Hematopoietic multipotent progenitor cell treated with erythropoietin and hydrocortisone succinate and interleukin-3 and kit ligand, for 6 days (in vitro differentiated cells): ENCODE results near the gene HADH.
"Not testable (repeated sequence)": the region's sequence is repeated elsewhere in the genome, so short reads cannot be mapped to it uniquely, and the experiment has no call there.

Experiments
- DNase-seq: peaks from one replicate; pipeline ENCODE4 v3.0.0-alpha.2; 2015

The HADH gene

DNA sequence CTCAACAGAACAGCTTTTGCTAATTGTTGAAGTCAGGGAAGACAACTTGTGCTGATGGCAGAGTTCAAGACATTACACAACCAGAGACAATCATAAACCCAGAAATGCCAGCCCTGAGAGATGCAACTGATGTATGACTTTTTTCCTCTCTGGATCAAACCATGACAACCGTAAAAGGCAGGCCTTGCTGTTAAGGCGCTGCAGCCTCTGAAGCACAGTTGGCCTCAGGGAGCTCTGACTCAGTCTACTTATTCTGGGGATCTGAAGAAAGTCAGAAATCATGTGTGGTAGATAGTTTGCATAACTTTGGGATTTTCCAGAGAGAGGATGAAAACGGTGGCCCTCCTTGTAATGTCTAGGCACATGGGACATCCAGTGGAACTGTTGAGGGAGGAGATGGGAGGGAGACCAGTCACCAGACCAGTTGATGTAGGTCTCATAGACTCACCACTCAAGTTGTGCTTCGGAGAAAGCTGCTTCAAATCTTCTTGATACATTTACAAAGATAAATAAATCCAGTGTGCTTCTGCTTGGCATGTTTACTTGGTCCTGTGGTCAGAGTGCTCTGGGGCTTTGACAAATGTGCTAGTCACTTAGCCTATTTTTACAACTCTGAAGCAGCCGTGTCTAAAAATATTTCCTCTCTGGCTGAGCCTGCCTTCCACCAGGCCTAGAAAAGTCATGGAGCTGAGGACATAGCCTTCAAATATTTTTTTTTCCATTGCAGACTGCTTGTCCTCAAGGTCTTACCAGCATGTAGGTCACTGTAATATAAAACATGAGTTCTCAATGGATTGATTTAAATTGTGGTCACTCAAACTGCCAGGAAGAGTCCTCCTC is 7.5 kb downstream of the HADH start:
- DNase-seq, result no peak

DNA sequence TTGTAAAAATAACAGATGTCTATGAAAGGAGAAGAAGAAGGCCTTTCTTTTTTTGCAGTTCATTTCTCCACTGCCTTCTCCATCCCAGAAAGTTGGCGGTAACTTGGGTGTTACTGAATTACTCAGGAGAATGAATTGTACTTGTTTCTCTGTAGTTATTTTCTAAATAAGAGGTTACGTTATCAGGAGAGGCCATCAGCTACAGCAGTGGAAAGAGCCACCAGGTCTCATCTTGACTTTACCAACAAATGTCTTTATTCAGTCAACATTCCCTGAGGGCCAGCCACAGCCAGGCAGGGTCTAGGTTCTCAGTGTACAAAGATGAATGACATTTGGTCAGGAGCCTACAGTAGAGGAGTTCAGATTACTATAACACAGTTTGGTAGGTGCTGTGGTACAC is 8.1 kb downstream of the HADH start:
- DNase-seq, result peak; percentile 21

DNA sequence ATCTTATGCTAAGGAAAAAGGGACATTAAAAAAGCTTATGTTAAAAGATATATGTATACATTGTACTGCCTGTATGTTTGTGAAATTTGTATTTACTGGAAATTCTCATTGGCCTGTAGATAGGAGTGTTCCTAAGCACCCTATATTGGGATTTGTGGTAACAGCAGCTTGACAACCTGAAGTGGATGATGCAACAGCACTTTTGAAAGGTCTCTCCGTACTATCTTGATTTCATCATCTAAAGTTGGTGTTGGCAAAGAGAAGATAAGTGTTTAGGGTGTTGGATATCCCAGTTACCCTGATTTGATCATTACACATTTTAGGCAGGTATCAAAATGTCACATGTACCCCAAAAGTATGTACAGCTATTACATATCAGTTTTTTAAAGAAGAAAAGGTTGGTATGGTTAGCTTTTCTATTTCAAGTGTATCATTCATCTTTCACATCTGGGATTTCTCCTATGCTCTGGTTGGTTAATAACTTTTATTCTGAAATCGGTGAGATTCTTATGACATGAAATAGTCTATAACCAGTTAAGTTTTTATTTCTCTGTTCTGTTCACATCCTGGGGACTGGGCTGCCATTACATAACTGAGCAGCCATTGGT is 10.3 kb downstream of the HADH start:
- DNase-seq, result peak; percentile 48

DNA sequence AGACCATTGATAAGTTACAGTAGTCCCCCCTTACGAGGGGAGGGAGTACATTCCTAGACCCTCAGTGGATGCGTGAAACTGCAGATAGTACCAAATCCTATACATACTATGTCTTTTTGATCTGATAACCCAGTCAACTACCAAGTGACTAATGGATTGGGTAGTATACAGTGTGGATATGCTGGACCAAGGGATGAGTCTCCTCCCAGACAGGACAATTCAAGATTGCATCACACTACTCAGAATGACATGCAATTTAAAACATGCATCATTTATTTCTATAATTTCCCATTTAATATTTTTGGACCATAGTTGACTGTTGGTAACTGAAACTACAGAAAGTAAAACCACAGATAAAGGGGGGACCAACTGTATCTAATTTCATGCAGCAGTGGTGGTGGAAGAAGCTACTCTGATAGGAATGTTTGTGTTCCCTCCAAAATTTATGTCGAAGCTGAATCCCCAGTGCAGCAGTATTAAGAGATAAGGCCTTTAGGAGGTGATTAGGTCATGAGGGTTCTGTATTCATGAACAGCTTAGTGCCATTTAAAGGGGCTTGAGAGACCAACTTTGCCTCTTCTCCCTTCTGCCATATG is 11.9 kb downstream of the HADH start:
- peak; percentile 78 for DNase-seq

- no peak for DNase-seq
Observed at GRCh38 chr4:108003982-108004515, 14.4 kb downstream of the HADH start.

DNA sequence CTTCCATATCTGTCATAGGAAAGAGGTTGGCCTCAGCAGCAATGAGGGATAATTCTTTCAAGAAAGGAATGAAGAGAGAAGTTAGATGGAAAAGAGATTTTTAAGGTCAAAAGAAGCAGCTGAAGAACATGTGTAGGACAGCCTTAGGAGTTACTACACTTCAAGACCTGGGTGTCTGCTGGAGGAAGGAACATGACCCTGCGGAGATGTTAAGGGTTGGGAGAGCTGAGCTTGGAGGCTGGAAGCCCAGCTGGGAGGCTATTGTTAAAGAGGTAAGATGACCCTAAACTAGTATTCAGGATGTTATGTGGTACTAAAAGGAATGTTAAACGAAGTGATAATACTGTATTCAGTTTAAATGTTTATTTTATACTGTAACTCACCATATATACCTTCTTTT is 15.0 kb downstream of the HADH start:
- DNase-seq, result no peak

DNA sequence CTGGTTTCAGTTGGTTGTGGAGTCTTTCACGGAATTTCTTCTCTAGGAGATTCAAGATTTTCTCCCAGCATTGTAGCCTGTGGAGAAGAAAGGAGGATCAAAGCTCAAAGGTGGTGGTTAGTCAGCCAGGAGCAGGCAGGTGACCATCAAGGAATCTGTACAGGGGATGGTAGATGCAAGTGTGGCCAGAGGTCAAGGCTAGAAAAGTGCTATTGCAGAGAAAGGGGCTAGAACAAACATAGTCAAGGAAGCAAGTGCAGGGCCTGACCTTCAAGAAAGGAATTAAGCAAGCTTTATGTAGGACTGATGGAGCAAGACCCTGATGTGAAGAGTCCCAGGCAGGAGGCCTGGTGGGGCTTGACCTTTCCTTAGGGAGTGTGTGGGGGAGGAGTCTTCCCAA is 16.1 kb downstream of the HADH start:
- DNase-seq, result no peak

DNA sequence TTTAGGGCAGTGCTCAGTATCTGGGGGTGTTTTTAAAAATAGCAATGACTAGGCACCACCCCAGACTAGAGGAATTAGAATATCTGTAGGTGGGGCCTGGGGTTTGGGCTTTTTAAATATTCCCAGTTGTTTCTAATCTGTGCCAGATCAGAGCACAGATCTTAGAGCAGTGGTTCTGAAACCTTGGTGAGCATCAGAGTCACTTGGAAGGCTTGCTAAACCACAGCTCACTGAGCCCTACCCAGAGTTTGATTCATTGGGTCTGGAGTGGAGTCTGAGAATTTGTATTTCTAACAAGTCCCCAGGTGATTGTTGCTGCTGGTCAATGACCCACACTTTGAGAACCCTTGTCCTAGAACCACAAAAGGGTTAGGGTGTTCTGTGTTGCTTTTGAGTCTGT is 16.7 kb downstream of the HADH start:
- DNase-seq, result no peak

DNA sequence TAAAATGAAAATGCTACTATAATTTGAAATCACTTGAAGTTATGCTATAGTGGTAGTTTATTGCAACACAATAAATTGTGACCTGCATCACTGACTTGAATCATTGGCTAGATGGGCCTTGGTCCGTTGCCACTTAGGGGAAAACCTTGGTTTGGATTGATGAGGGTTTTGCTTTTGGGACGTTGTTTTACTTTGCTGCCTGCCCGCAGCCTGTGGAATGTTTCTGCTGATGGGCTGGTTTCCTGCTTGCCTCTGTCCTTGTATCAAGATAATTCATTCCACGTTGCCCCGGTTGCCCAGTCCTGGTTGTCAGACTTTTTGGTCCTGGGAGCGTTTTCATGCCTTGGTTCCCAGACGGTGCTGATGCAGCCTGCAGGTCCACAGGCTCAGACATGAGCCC is 18.3 kb downstream of the HADH start:
- DNase-seq, result no peak

DNA sequence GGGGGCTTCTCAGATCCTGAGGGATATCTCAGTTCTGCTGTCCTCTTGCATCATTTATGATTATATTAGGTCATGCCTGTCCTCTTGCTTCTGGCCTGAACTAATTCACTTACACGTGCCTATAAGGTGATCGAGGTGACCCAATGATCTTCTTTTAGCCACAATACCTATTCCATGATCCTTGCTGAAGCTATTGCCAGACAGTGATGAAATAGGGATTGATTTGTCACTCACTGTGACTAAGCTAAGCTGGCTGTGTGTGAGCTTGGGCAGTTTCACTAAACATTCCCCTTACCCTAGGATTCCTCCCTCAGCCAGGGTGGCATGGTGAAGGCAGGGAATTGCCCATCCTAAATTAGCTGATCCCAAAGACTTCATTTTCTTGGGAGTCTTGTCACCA is 19.0 kb downstream of the HADH start:
- no peak for DNase-seq

DNA sequence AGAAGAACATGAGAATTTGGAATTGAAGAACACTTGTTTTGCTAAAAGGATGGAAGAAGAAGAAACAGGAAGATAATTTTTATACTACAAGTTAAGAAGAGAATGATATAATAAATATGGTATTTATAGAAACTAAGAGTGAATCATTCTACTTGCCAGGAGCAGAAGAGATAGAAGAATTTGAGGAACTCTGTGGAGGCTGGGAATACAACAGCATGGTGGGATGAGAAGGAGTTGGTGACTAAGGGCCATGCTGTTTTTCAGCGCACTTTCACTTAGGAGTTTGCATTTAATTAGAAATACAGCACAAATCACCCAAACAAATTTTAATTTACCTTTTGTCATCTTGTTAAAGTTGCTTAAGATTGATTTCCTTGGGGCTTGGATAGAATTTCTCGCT is 20.5 kb downstream of the HADH start:
- no peak for DNase-seq

DNA sequence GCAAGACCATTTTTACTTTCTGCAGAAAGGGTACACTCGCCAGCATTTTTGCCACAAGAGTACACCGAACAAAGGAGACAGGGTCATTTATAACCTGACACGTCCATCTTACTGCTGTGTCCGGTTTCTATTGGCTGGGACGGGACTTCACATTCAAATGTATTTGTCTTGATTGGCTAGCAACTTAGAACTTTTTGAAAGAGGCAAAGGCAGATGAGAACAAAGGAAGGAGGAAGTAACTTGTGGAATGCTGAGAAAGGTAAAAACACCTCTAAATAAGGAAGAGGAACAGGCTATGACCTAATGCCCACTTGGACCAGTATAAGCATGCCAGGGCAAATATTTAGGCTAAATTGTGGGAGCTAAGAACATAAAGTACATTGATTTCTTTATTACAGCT is 22.7 kb downstream of the HADH start:
- not testable (repeated sequence) for DNase-seq

DNA sequence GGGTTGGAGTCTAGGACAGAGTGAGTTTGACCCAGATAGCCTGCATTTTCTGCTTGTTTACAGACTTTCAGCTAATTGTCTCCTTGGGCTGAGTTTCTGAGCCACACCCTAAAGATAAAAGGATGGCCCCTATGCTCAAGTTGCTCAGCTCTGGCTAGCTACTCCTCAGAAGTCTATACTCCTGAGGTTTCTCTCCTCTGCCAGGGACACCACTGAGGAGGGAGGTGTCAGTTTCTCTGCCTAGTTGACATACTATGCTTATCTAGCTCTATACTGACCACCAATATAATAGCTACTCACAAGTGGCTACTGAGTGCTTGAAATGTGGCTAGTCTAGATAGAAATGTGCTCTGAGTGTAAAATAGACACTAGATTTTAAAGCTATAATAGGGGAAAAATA is 23.6 kb downstream of the HADH start:
- peak; percentile 73 for DNase-seq

GRCh38 chr4:108013955-108014354 is 24.3 kb downstream of the HADH start:
- DNase-seq, result no peak

GRCh38 chr4:108018040-108018883 is 28.6 kb downstream of the HADH start:
- peak; percentile 89 for DNase-seq

DNA sequence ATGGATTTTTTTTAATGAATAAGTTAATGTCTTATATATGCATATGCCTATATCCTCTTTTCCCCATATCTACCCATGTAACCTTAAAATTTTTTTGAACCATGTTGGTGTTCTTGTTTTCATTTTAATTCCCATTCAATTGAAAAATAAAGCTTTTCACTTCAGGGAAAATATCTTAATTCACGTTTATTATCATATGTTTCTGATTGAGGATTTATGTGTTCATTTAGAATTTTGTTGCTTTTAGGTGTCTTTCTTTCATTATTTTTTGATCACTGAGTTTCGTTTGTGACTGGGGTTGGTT is 29.1 kb downstream of the HADH start:
- no peak for DNase-seq

DNA sequence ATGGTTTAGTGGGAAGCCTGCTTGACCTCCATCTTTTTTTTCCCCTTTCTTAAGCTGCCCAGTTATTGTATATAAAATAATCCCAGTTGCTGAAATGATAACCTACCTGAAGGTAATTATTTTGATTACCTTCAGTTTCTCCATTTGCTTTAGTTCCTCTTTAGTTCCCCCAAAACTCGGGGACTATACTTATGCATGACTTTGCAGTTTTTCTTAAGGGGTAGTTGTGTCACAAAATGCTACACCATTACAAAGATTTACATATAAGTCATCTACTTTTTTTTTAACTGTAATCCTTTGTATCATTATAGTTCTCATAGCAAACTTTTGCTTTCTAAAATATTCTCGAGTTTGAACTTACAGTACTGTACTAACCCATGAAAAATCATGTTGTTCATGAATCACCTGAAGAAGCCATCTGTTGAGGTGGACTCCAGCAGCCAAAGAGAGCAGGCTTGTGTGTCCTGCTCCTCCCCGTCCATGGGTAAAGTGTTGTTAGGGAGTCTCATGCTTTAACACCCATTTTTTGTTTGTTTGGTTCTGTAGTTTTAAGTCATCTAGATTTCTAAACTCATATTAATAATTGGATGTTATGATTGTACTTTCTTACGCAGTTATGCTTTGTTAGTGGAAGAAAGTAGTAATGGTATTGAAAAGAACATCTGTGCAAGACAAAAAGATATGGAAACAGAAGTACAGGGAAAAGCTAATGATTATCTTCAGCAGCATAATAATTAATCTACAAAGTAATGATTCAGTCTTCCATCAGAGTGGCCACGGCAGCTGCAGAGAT is 34.6 kb downstream of the HADH start:
- DNase-seq, result peak; percentile 38

- DNase-seq, result no peak
Observed at GRCh38 chr4:108024878-108025165, 35.1 kb downstream of the HADH start.

- no peak for DNase-seq
Observed at GRCh38 chr4:108029016-108029720, 39.5 kb downstream of the HADH start.

DNA sequence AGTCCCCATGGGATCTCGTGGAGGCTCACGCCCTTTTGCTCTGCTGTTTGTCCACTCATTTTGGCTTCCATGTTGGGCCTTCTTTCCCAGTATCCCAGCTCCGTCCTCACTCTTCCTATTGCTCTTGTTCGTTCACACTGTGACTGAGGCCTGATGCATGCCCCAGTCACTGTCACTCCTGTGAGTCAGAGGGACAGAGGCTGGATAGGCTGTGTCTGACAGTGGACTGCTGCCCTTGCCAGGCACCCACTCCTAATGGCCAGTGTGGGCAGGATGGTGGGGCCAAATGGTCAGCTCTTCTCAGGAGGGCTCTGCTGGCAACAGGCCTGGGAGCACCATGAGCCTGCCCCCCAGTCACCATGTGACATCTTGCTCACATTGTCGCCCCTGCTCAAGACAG is 40.0 kb downstream of the HADH start:
- no peak for DNase-seq

GRCh38 chr4:108030332-108030731 is 40.6 kb downstream of the HADH start:
- DNase-seq, result peak; percentile 73
